HG02798 (cell line): ENCODE data around the gene LAMA4.
A peak's percentile ranks its signal among the peaks of the same experiment; 100 is the strongest.

Source experiments
- ATAC-seq: cut with Tn5 transposase; IDR thresholded peaks from one replicate; pipeline ENCODE4 v1.9.1; 2021; ENCODE audit warnings: mild to moderate bottlenecking; ENCODE audit not compliant: unreplicated experiment, poor library complexity

Gene LAMA4

DNA sequence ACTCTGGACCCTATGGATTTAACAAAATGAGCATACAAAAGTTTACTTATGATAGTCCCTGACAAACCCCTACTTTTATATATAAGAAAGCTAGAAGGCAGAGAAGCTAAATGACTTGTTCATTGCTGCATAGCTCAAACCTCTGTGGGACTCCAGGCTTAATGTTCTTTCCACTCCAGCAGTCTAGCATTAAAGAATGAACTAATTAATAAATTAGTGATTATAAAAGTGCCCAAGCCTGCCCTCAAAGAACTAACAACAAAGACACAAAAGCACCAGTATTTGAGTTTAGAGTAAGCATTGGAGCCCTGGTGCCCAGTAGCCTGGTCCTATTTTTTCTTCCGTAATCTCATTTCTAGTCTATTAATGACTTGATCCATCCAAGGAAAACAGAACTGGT lies 59.9 kb downstream of the LAMA4 start:
- no peak for ATAC-seq

DNA sequence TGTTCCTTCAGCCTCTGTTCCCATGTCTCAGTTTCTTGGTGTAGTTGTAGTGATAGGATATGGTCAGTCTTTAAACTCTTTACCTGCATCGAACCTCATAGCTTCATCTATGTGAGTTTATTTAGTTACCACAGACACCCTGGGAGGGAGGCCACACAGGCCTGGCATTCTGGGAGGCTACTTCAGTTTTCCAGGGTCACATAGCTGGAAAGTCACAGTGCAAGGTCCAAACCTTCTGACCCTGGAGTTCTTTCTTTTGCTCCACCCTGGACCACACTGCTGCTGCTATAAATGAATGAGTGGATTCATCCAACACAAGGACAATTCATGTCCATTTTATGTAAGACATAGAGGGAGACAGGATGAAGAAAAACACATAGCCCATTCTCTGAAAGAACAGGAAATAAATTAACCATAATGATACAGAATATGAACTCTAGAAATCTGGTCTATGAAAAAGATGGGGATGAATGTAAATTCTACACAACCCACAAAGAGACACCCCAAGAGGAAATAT lies 60.8 kb downstream of the LAMA4 start:
- no peak for ATAC-seq

GRCh38 chr6:112193117-112193516 lies 61.2 kb downstream of the LAMA4 start:
- no peak for ATAC-seq

GRCh38 chr6:112191509-112192020 lies 62.8 kb downstream of the LAMA4 start:
- no peak for ATAC-seq

DNA sequence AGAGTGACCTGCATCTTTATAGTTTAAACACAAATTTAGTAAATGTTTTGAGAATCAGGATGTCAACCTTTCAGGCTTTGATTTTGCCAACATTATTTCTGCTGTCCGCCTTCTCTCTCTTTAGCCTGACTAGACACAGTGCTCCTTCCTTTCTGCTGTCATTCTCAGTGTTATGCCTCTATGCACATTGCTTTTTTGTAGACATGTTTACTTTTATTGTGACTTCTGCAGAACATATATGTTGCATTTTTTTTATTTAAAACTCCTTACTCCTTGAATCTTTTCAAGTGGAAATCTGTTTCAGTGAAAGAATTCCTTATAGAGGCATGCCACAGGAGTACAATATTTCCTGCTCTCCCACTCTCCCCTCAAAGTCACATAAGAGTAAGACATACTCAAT lies 64.2 kb downstream of the LAMA4 start:
- no peak for ATAC-seq

GRCh38 chr6:112189494-112189893 lies 64.9 kb downstream of the LAMA4 start:
- no peak for ATAC-seq

DNA sequence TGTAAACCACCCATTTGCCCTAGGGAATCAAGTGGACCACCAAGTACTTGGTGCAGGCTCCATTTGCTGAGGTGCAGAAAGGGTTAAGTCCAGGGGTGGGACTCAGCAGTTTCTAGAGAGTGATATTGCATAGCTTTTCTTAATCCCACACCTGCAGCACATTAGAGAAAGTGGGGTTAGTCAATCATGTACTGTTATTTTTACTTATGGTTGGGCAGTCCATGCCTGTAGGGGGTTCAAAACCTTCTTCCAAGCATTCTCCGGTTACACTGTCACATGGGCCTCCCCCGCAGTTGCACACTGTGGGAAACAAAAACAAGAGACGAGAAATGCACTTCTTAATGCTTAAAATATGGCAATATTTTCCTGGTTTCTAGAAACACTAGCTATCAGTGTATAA lies 65.5 kb downstream of the LAMA4 start:
- no peak for ATAC-seq

- no peak for ATAC-seq
Measured at GRCh38 chr6:112187736-112188135, 66.6 kb downstream of the LAMA4 start.

- no peak for ATAC-seq
Measured at GRCh38 chr6:112184951-112185350, 69.4 kb downstream of the LAMA4 start.

- ATAC-seq: no peak
Measured at GRCh38 chr6:112183271-112183671, 71.1 kb downstream of the LAMA4 start.

GRCh38 chr6:112181130-112181529 lies 73.2 kb downstream of the LAMA4 start:
- no peak for ATAC-seq

GRCh38 chr6:112180095-112180820 lies 74.1 kb downstream of the LAMA4 start:
- peak; percentile 83 for ATAC-seq

GRCh38 chr6:112179631-112180030 lies 74.7 kb downstream of the LAMA4 start:
- ATAC-seq: no peak

GRCh38 chr6:112178846-112179245 lies 75.5 kb downstream of the LAMA4 start:
- ATAC-seq: no peak

DNA sequence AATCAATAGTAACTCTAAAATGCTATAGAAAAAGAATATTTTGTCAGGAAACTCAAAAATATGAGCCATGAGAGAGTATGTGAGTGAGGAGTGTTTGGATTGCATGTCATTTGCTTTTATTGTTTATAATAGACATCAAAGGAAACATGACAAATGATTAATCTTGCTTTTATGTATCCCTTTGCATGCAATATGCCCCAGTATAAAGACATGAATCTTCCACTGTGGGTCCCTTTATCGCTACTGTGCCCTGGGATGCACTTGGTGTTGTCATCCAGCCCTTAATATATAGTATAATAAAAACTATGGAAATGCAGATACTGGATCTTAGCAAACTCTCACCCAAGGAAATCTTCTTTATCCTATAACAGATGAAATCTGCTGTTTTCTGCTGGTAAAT lies 77.3 kb downstream of the LAMA4 start:
- no peak for ATAC-seq

GRCh38 chr6:112176175-112176574 lies 78.2 kb downstream of the LAMA4 start:
- no peak for ATAC-seq

DNA sequence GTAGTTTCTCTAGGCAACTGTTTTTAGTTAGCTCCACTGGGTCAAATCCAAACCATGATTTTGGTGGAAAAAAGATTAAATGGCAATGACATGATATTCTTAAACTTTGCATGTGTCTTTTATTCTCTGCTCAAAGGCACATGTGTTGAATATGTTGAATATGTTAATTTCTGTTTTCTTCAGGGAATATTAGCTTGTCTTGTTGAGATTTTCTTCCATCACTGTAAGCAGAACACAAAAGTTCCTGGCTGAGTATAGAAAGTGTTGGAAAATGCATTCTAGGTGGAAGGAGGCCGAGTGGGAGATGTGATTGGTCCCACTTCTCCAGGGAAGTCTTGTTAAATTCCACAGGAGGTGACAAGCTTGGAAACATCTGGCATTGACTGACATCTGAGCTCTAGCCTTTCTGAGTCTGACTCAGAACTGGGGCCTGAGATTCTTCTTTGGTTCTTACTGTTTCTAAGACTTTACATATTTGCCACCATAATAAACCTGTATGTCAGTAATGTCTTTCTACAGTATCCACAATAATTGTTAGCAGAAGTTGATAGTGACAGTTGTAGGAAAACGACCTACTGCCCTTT lies 81.1 kb downstream of the LAMA4 start:
- no peak for ATAC-seq

DNA sequence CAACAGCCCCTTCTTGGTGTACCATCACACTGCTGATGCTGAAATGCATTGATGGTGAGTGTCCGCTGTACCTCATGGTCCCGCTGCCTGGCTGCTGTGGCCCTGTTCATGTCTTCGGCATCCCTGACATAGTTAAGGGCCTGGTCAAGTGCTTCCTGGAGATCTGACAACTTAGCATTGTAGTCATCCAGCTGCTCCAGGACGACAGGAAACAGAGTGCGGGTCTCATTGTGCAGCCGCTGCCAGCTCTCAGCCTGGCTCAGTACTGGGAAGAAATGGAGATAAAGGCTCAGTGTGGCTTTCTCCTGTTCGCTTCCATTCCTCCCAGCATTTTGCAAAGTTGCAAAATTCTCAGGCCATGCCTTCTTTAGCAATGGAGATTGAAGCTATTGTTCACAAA lies 81.8 kb downstream of the LAMA4 start:
- no peak for ATAC-seq

- ATAC-seq: no peak
Measured at GRCh38 chr6:112169541-112169940, 84.8 kb downstream of the LAMA4 start.

DNA sequence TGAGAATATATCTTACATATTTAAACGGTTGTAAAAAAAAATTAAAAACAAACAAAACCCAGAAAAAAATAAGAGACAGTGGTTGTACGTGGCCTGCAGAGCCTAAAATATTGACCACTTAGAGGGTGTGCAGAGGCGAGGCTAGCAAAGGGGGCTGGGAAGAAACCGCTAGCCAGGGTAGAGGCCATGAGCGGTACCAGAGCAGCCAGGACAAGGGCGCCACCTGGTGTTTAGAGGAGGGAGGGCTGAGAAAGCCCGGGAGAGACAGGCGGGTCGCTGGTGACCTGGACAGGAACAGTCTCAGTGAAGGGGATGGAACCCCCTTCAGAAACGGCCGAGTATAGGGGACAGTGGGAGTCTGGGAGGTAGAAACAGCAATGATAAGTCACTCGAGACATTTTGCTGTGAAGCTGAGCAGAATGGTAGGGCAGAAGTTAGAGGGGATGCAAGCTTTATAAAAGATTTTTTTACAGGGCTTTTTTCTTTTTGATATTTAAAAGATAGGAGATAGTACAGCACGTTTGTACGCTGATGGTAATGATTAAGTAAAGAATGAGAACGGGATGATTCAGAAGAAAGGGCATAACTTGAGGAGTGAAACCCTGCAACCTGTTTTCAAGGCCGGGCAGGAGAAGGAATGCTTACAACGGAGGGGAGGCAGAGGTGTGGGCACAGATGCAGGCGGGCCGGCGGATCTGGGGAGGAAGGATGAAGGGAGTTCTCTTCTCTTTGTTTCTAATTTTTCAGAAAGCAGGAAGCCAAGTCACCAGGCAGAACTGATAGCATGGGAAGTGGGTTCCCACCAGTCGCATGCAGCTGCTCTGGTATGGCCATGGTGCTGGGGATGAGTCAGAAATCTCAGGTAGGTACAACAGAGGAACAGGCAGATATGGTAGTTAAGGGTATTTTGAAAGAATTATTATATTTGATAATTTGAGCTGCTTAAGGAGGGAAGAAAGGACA lies 90.8 kb downstream of the LAMA4 start:
- ATAC-seq: peak; percentile 99

GRCh38 chr6:112160745-112161144 lies 93.6 kb downstream of the LAMA4 start:
- ATAC-seq: no peak
